HG03558 (cell line): ENCODE measurements around the gene DDN.
A peak's percentile ranks its signal among the peaks of the same experiment; 100 is the strongest.

Experiments
- ATAC-seq: cut with Tn5 transposase; IDR thresholded peaks from one replicate; pipeline ENCODE4 v1.9.1; 2021; ENCODE audit warnings: moderate number of reproducible peaks; ENCODE audit not compliant: unreplicated experiment; ENCODE audit errors: extremely low read depth

Gene DDN

DNA sequence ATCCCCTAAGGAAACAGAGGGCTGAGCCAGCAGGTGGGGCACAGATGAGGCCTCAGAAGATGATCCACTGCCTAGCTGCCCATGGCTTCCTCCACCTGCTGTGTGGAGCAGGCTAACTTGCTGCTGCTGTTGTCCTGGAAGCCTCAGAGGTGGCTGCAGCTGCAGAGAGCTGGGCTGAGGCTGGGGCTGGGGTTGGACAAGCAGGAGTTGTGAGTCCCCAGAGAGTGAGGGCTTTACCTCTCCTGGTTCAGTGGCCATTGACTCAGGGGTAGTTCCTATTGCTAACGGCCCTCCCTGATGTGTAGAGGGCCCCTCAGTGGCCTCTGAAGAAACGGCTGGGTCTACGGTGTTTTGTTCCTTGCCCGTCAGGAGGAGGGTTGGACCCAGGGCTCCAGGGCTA lies 33.1 kb upstream of the DDN start:
- no peak for ATAC-seq

- ATAC-seq, result no peak
These were observed 32.5 kb upstream of the DDN start for GRCh38 chr12:49031573-49032161.

DNA sequence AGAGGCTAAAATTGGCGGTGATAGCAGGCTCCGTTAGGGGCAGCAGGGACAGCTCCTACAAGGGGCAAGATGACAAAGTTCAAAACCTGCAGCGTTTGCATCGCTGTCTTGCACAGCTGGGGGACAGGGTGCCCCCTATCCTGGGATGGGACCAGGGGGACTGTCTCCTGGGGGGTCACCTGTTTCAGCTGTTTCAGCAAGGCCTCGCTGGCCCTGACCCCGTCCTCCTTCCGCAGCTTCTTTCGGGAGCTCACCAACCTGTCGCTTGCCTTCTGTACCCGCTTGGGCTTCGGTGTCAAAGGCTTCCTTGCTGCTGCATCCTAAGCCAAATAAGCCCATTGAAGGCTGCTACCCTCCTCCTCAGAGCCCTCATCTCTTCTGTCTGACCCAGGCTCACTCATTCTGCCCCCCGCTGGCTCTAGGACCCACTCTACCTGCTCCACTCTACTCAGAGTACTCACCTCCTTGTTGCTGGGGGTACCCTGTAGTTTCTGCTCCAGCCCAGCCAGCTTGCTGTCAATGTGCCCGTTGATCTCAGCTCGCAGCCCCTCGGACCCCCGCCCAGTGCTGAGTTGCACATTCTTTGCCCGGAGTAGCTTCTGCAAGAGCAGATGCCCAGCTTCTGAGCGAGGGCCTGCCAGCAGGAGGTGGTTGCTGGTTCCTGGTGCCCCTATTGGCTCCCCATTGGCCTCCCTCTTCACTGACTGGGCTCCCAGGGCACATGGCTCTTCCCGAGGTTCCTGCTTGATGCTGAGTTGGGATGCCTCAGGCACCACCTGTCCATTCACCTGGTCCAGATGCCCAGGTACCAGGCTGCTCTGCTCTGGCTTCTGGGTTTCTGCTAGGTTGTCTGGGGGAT lies 31.8 kb upstream of the DDN start:
- ATAC-seq, result no peak

GRCh38 chr12:49030119-49030518 lies 30.9 kb upstream of the DDN start:
- ATAC-seq, result no peak

DNA sequence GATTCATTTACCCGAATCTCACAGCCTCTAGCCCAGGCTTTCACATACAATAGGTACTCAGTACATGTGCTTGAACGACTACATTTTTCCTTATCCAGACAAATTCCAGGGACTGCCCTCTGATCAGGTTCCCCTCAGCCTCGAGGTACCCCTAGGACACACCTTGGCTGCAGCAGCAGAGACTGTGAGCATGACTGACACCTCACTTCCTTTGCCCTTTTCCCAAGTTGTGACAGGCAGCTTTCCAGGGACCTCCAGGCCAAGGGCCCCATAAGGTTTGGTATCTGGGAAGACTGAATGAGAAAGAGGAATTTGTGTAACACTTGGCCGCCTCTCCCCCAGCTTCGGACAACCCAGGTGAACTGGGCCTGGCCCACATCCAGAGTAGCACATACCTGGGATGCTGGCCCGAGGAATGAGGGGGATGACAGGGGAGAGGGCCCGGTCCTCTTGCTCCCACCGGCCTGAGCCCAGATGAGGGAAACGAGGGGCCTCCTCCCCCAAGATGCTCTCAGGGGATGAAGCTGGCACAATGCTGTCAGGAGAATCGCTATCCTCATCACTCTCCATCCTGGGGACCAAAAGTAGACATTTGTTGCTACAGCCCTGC lies 29.6 kb upstream of the DDN start:
- no peak for ATAC-seq

GRCh38 chr12:49027846-49028555 lies 28.8 kb upstream of the DDN start:
- no peak for ATAC-seq

- no peak for ATAC-seq
These were observed 27.7 kb upstream of the DDN start for GRCh38 chr12:49026678-49027480.

- no peak for ATAC-seq
These were observed 26.9 kb upstream of the DDN start for GRCh38 chr12:49026101-49026500.

DNA sequence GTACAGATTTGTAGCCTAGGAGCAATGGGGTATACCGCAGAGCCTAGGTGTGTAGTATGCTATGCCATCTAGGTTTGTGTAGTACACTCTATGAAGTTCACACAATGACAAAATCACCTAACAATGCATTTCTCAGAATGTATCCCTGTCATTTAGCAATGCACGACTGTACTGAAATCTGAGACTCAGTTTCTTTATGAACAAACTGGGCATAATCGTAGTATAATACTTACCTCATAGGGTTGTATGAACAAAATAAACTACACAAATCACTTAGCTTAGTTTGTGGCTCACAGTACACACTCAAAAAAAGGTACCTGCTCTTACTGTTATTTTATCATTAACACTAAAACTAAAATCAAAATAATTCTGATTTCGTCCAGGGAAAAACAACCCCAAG lies 26.3 kb upstream of the DDN start:
- ATAC-seq, result no peak

DNA sequence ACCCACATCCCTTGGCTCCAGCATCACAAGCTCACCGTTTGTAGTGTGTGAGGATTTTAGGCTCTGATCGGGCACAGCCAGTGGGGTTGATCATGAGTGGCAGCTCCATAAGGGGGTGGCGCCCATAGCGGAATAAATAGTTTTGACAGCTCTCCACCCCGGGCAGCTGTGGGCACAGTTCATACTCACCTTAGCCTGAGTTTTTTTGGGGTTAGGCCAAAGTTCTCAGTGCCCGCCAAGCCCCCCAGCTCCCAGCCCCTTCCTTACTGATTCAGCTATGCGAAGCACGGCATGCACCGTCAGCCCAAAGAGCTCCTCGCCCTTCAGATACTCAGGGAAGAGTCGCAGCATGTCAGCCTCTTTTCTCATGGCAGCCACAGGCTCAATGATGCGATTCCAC lies 25.4 kb upstream of the DDN start:
- ATAC-seq, result no peak

DNA sequence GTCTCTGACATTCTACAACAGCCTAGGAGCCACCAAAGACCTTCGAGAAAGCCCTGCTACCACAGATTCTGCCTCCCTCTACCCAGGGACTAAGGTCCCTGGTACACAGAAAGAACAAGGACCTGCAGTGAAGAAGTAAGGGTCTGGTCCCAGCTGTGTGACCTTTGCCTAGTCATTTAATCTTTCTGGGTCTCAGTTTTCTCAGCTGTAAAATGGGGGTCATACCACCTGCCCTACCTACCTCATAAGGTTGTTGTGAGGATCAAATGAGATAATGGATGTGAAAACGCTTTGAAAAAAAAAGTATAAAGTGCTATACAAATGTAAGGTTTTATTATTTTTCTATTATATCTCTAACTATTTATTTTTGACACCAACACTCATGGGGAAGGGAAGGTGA lies 24.6 kb upstream of the DDN start:
- ATAC-seq, result no peak

GRCh38 chr12:49022558-49023178 lies 23.5 kb upstream of the DDN start:
- ATAC-seq, result no peak

GRCh38 chr12:49021292-49021915 lies 22.2 kb upstream of the DDN start:
- ATAC-seq, result no peak

DNA sequence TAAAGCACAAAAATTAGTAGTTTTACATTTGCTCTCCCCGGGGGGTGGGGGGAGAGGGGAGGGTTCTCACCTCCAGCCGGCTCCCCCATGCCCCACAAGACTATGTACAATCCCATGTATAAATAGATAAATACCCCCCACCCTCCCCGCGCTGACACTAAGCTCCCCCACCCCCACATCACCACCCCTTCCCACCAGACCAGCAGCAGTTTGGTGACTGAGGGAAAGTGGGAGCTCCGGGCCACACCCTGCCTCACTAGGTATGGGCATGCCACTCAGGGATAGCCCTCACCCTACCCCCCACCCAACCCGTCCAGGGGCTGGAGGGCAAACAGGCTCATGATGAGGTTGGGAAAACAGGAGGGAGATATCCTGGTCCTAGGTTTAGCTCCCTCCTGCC lies 21.3 kb upstream of the DDN start:
- no peak for ATAC-seq

DNA sequence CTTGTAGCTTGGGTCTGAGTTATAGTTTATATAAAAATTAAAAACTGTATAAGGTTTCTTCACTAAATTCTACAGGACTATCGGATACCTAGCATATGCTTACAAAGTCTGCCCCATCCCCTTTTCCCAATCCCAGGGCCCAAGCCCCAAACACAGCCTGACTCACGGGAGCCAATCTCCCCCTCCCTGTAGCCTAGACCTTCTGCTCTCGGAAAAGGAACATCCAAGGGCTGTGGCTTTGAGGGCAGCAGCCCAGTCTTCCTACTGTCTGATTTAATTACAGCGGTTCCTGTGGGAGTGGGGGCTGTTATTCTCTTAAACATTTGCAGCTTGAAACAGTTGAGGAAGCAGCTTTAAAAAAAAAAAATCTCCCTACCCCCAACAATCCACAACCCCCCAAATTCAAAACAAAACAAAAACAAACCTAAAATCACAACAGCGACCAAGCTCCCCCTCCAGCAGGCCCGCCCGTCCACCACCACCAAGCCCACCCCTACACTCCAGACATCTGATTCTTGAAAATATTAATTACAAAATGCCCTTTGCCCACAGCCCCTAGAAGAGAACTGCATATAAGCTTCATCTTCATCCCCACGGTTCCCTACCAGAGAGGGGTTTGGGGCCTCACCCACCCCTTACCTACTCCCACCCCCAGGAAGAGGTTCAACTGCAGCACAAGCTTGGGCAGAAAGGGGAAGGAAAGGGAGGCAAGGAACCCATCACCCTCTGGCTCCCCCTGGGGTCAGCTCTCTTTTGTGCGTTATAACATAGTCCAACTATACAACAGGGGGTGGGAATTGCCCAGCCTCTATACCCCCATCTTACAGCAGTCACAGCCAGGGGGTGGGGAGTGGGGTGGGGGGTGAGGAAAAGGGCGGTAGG lies 20.5 kb upstream of the DDN start:
- no peak for ATAC-seq

GRCh38 chr12:49019120-49019430 lies 19.9 kb upstream of the DDN start:
- no peak for ATAC-seq

- ATAC-seq, result peak; percentile 84
These were observed 19.3 kb upstream of the DDN start, which contains the start of gene PRKAG1 for GRCh38 chr12:49018261-49019119. Gene PRKAG1, minus strand, starts transcription at chr12:49018776. Its CDS starts 36 bp downstream, at chr12:49018740.

DNA sequence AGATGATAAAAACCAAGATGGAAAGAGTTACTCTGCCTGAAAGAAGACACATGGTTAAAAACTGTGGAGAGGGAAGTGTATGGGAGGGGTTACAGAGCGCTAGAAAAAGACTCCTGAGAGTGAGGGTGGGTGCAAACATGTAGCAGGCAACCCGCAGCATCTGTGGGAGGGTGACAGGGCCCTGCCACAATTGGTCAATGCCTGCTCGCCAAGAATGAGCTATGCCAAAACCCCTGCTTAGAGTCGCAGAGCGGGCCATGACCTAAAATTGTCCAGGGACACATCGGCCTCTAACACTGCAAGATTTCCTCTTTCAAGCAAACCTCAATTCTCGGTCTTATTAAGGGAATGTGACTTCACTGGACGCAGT lies 18.7 kb upstream of the DDN start:
- no peak for ATAC-seq
